ENCODE measurements around the gene MED13L.

- TF ChIP-seq CTCF (conservative IDR thresholded peaks at IDR 0.05; ENCODE audit: low read length): no peak
- no peak for TF ChIP-seq EZH2phosphoT487 (IDR thresholded peaks at IDR 0.05; ENCODE audit: borderline replicate concordance, low read depth, low read length)
Measured at GRCh38 chr12:116060764-116061163, 216.7 kb downstream of the MED13L start.

Data from OCI-LY7 (cell line).